ENCODE results near the gene ATP1B3.

DNA sequence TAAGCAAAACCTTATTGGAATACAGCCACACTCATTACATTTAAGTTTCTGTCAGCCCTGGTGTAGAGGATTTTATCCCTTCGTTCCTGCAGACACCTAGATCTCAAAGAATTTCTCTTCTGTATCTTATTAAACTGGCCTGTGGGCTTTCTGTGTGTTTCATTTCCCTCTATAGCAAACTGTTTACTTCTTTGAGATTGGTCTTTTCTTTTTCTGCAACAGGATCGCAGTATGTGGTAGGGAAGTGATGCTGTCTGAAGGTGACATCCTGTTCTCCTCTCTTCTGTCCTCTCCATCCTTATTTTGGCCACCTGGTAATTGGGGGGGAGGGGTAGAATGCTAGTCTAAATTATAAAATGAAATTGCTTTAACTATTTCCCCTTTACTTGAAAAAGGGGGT is 25.5 kb downstream of the ATP1B3 start:
- TF ChIP-seq CTCF (IDR thresholded peaks at IDR 0.05) (no peak), POLR2A (IDR thresholded peaks at IDR 0.05) (no peak)
